ENCODE results near the gene ABTB2. TPM values are rescaled to one million over a fixed set of nuclear protein-coding genes. Genes with fewer than 3 reads are reported as not detected.

Gene ABTB2
- total RNA-seq, 1 experiment from 2014 or later, result 3.2 TPM

- DNase-seq (ENCODE audit: low read depth), result no peak
These were observed 42.4 kb downstream of the ABTB2 start for GRCh38 chr11:34315394-34315793.

- no peak for DNase-seq (ENCODE audit: low read depth)
These were observed 42.9 kb downstream of the ABTB2 start for GRCh38 chr11:34314936-34315335.

DNA sequence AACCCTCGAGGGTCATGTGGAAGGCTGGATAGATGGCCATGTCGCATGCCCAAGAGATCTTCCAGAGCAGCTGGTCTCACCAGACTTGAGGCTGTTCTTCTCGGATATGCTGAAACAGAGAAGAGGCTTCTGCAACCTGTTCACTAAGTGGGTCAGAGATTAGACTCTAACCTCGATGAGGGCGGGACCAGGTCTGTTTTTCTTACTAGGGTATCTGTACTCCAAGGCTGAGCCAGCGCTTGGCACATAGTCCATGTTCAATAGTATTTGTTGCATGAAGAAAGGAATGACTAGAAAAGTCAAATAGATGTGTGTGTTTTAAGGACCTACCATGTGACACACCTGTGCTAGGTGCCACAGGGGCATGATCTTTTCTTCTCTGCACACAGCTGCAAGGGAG is 43.6 kb downstream of the ABTB2 start:
- DNase-seq (ENCODE audit: low read depth), result no peak

DNA sequence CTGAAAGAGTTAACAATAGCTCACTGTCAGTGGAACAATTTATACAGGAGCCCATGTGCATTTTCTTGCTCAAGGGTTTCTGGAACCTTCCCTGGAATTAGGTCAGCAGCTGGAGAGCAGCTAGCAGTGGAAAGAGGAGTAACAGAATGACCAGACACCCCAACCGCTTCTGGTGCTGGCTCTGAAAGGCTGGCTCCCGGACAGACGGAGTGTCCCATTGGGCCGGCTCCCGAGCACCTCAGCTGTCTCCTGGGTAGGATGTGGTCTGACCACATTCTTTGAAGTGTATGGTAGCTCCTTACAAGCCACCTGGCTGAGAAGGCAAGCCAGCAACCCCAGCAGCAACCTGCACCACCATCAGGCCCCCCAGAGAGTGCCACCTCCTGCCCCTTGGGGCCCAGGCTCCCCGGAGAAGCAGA is 44.7 kb downstream of the ABTB2 start:
- DNase-seq (ENCODE audit: low read depth), result no peak

DNA sequence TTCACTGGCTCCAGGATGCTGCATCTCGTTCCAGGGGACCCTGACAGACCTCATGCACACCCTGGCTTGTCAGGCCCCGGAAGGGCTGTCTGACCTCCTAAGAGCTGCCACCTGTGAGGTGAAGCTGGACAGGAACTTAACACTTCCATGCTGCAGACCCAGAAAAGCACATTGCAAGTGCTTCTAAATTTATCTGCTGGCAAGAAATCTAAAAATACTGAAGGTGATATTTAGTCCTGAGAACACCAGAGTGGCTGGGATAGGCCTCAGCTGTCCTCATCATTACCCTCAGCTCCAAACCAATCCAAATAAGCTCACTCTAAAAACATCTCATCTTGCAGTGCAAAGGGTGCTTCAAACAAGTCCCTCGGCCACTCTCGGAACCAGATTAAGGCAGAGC is 46.7 kb downstream of the ABTB2 start:
- DNase-seq (ENCODE audit: low read depth), result no peak

- DNase-seq (ENCODE audit: low read depth), result no peak
These were observed 47.8 kb downstream of the ABTB2 start for GRCh38 chr11:34309965-34310364.

- DNase-seq (ENCODE audit: low read depth), result peak; percentile 41
These were observed 48.8 kb downstream of the ABTB2 start for GRCh38 chr11:34308913-34309585.

- peak; percentile 52 for DNase-seq (ENCODE audit: low read depth)
These were observed 49.5 kb downstream of the ABTB2 start for GRCh38 chr11:34308049-34308912.

DNA sequence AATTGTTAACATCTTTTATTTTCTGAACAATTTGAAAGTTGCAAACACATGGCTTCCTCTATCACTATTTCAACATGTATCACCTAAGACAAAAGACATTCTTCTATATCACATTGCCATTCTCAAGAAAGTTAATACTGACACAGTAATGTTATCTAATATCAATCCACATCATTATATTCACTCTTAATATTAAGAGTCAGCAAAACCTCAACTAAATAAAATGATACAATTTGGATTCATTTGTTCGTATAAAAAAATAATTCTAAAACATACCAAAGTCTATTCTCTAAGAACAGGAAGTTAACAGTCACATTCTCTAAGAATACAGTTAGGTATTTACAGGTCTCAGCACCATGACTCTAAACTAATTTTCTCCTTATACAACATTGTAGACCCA is 52.0 kb downstream of the ABTB2 start:
- no peak for DNase-seq (ENCODE audit: low read depth)

DNA sequence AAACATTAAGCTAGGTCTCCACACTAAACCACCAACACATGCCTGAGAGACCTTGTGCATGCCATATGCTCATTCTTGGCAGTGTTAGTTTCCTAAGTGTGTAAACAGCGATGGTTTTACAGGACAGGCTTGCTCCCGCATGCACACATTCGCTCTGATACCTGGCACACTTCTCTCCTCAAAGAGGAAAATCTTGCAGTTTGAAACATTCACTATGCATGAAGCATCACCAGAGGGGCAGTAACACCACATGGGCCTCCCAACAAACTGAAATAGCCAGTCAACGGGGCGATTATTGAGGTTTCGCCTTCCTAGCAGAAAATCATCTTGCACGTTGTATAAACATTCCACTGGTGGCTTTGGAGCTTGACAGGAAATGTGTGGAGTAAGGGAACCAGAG is 52.6 kb downstream of the ABTB2 start:
- DNase-seq (ENCODE audit: low read depth), result peak; percentile 54

DNA sequence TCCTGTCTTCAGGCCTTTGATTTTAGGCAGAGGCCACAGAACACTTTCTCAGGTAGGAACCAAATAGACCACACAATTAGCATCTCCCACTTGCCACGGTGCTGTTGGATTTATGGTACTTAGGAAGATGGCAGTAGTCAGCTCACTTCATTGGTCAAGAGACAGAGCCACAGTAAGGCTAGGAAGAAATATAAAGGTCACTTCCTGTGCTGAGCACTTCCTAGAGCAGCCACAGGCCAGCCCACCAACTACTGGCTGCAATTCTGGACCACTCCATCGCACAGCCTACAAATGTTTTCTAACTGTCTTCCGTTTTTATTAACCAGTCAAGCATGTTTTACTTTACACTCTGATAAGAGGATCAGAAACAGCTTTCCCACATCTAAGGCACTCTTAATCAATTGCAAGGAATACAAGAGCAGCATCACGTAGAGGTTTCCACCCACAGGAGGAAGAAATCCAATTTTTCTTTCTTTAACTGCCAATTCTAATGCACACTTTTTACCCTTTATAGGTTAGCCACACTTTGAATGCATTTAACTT is 54.7 kb downstream of the ABTB2 start:
- DNase-seq (ENCODE audit: low read depth), result peak; percentile 32

DNA sequence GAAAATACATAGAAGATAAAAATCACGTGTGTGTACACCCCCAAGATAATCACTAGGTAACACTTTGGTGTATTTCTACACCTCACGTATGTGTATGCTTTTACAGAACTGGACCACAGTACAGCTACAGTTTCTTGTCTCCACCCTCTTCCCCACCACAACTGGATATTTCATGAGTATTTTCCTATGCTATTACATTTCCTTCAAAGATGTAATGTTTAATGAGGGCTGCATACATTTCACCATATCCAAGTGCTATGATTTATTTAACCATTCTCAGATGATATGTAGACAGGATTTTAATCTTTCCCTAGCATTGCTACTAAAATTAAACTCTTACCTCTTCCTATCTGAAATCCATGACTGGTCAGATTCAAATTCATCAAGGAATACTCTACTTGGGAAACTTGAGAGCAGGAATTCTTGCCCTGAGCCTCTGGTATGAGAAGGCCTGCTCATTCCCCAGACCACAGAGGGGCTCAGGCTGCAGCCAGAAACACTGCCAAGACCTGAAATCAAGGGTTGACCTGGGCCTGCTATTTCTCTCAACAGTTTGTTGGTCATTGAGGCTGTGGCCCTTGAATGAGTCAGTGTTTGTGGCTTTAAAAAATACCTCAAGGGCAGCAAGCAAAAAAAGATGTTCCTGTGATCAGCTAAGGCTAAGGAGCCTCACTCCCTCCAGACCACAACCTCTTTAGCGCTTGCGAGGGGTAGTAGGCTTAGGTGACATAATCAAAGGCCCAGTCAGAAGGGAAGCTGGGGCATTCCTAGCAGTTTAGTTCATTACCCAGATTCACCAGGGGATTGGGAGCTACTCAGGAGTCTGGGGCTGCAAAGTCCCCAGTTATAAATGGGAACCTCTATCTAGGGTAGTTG is 55.5 kb downstream of the ABTB2 start:
- DNase-seq (ENCODE audit: low read depth), result peak; percentile 100

DNA sequence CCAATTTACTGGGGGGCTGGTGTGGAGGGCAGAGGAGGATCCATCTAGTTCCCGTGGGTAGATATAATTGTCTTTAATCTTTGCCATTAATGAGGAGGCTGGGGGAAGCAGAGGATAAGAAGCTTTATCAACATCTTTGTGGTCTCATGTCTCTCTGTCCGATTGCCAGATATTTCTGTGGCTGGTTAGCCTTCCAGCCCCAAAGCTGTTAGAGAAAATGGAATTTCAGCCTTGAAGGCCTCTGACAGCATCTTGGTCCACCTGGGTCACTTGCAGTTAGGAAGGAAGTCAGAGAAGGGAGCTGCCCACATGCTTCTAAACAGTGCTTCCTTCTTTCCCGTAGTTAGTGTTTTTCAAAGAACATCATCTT is 56.9 kb downstream of the ABTB2 start:
- DNase-seq (ENCODE audit: low read depth), result peak; percentile 40

GRCh38 chr11:34300026-34300925 is 57.5 kb downstream of the ABTB2 start:
- DNase-seq (ENCODE audit: low read depth), result no peak

DNA sequence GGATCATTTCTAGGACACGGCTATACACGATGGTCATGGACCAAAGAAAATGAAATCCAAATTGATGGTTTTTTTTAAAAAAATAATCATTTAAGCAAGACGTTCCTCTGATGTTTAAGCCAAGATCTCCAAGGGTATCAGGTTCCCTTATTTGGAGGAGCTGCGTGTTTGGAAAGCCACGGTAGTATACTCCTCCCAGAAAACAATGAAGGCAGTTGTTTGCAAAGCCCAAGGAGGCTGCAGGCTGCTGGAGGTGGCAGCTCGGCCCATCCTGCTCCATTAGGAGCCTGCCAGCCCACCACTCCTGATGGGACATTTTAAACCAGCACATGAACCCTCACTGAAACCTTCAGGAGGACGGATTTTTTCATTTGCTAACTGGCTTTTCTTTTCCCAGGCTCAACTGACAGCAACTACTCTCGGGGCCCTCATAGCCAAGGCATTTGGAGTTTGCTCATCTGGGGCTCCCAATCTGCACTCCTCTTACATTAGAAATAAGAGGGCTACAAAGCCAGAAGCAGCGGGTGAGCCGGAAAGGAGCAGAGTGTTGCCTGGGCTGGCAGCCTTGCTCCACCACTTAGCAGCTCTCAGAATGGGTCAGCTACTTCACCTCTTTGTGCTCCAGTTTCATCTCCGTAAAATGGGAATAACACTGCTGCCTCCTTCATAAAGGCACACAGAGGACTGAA is 58.4 kb downstream of the ABTB2 start:
- DNase-seq (ENCODE audit: low read depth), result no peak

DNA sequence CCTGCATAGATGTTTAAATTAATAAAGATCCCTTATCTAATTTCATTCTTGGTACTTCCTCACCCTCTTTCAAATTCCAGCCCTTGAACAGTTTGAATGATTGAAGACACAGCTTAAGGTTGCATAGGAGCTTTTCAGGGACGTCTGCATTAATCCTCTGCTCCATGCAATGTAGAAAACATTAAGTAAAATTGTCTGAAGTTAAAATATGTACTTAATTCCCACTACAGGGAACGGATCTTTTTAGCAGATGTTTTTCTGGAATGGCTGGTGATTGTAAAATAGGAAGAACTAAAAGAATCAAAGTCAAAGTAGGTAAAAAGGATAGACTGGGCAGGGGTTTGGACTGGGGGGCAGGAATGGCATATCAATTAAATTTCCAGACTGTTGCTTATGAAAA is 58.9 kb downstream of the ABTB2 start:
- no peak for DNase-seq (ENCODE audit: low read depth)

GRCh38 chr11:34296412-34296811 is 61.4 kb downstream of the ABTB2 start:
- DNase-seq (ENCODE audit: low read depth), result no peak

GRCh38 chr11:34292546-34292945 is 65.3 kb downstream of the ABTB2 start:
- no peak for DNase-seq (ENCODE audit: low read depth)

DNA sequence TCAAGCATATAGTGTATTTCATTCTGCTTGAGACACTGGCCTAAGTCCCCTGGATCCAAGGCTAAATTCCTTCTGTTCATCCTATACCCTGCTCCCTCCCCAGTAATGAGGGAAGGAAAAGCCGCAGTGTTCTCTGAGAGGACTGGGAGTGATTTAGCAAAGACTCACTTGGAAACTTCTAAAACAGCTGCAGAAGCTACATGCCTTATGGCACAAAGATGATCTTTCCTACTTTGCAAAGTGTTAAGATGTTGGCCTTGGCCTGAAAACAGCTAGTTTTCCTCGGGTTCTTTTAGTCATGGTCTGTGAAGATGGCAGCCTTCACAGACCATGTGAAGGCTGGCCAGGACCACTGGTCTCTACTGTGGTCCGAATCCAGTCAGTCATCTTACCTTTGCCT is 65.7 kb downstream of the ABTB2 start:
- DNase-seq (ENCODE audit: low read depth), result no peak

DNA sequence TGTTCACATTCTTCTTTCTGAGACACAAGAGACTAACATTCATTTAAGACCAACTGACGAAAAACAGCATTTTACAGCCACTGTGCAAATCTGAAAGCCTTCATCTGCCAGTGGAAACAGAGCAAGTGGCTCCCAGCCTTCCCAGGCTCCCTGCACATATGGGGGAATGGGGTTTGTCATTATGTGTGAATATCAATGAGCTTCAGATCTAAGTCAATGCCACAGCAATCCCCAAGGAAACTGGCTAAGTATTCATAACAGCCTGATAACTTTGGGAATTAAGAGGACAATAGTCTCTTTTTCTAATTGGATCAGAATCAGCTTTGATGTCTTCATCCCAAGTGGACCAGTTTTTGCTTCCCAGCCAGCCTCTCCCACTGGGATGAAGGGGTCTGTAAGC is 66.9 kb downstream of the ABTB2 start:
- no peak for DNase-seq (ENCODE audit: low read depth)

Data from M059J (cell line).